HepG2 (cell line): Measurements from ENCODE around the gene NINL. TPM values are rescaled to one million over a fixed set of nuclear protein-coding genes. Genes with fewer than 3 reads are reported as not detected.

Source experiments
- ATF7 ChIP-seq, 2 experiments: fragments of 450-650 bp in 1 of 2; sonication (generic) in 1 of 2; formaldehyde crosslinking in 1 of 2; IDR thresholded peaks; 2 replicates each; pipeline versions ENCODE4 v1.4.0 to v1.6.1; 2016 to 2020; ENCODE audit warnings: antibody characterized with exemption in 1 of 2, mild to moderate bottlenecking in 1 of 2, missing genetic modification reagents in 1 of 2
- EZH2 ChIP-seq: conservative IDR thresholded peaks from 2 replicates; pipeline ENCODE4 v1.6.1; 2012; ENCODE audit warnings: mild to moderate bottlenecking, low read depth, low read length, moderate library complexity
- FUBP1 ChIP-seq: sonication (generic); formaldehyde crosslinking; IDR thresholded peaks from 2 replicates; pipeline ENCODE4 v1.5.1; 2020; ENCODE audit warnings: missing genetic modification reagents, mild to moderate bottlenecking, borderline replicate concordance
- HNRNPH1 ChIP-seq: fragments of 200-400 bp; formaldehyde crosslinking; optimal IDR thresholded peaks from 2 replicates; pipeline ENCODE3; 2017; ENCODE audit warnings: mild to moderate bottlenecking, low read depth, low read length
- MED1 ChIP-seq: sonication (generic); formaldehyde crosslinking; IDR thresholded peaks from 2 replicates; pipeline ENCODE4 v1.4.0; 2020; ENCODE audit warnings: missing genetic modification reagents
- PITX1 ChIP-seq: sonication (generic); formaldehyde crosslinking; IDR thresholded peaks from 2 replicates; pipeline ENCODE4 v1.5.1; 2020; ENCODE audit warnings: mild to moderate bottlenecking, missing genetic modification reagents
- RERE ChIP-seq: IDR thresholded peaks from 2 replicates; pipeline ENCODE4 v1.6.1; 2016; ENCODE audit warnings: low read depth, missing genetic modification reagents, missing compliant biosample characterization
- SNAI1 ChIP-seq: sonication (generic); formaldehyde crosslinking; IDR thresholded peaks from 2 replicates; pipeline ENCODE4 v1.5.0; 2020; ENCODE audit warnings: mild to moderate bottlenecking, missing genetic modification reagents, borderline replicate concordance
- SNAPC4 ChIP-seq: sonication (generic); formaldehyde crosslinking; IDR thresholded peaks from 2 replicates; pipeline ENCODE4 v1.4.0; 2020; ENCODE audit warnings: mild to moderate bottlenecking, missing genetic modification reagents
- SNAPC5 ChIP-seq: sonication (generic); formaldehyde crosslinking; IDR thresholded peaks from 2 replicates; pipeline ENCODE4 v1.8.1; 2023; ENCODE audit warnings: mild to moderate bottlenecking, missing genetic modification reagents, borderline replicate concordance
- ZNF317 ChIP-seq: sonication (generic); formaldehyde crosslinking; IDR thresholded peaks from 2 replicates; pipeline ENCODE4 v1.5.0; 2020; ENCODE audit warnings: mild to moderate bottlenecking, missing genetic modification reagents
- ZNF331 ChIP-seq: sonication (generic); formaldehyde crosslinking; IDR thresholded peaks from 2 replicates; pipeline ENCODE4 v1.4.0; 2020; ENCODE audit warnings: missing genetic modification reagents
- ZNF589 ChIP-seq: sonication (generic); formaldehyde crosslinking; conservative IDR thresholded peaks from 2 replicates; pipeline ENCODE4 v1.8.0; 2022; ENCODE audit warnings: mild to moderate bottlenecking, moderate library complexity, missing genetic modification reagents
- ZNF629 ChIP-seq: sonication (generic); formaldehyde crosslinking; conservative IDR thresholded peaks from 2 replicates; pipeline ENCODE4 v1.5.0; 2020; ENCODE audit warnings: missing genetic modification reagents
- ZNF782 ChIP-seq: sonication (generic); formaldehyde crosslinking; IDR thresholded peaks from 2 replicates; pipeline ENCODE4 v1.4.0; 2020; ENCODE audit warnings: missing genetic modification reagents, mild to moderate bottlenecking, borderline replicate concordance
- polyA plus RNA-seq, 8 experiments: library from polyadenylated mRNA; depleted of rRNA in 3 of 8; stranded (reverse) in 7 of 8; unstranded in 1 of 8; fragments of >200 nt; fragmentation: Illumina TruSeq in 4 of 8; extraction: Trizol in 4 of 8; gene quantifications; 2 replicates each; pipeline versions ENCODE4 v1.2.1 to v1.2.3, GENCODE V29; 2011 to 2016; ENCODE audit warnings: low read depth in 4 of 8, missing spikeins in 1 of 8, mixed read lengths in 1 of 8; ENCODE audit not compliant: insufficient read depth in 1 of 8
- total RNA-seq, 5 experiments: library from RNA; depleted of rRNA; stranded (reverse); fragments of >200 nt; fragmentation: Illumina TruSeq; extraction: Trizol; gene quantifications; 2 replicates each; pipeline ENCODE4 v1.2.3, GENCODE V29; 2016; ENCODE audit warnings: low read depth in 1 of 5

Gene NINL
- total and polyA plus RNA-seq, 2 of the 13 experiments (the other 11 are each of a cell fraction or from before 2014, with no cell fraction given), result 32.3 to 34.3 TPM

- TF ChIP-seq SNAPC4 (CRISPR knock-in tag), result peak; percentile 86
- TF ChIP-seq ZNF629 (CRISPR knock-in tag), result peak; percentile 79
- TF ChIP-seq SNAI1 (CRISPR knock-in tag), result peak; percentile 94; the same call in 1 of the 2 replicates
- TF ChIP-seq ZNF331 (CRISPR knock-in tag), result peak; percentile 93
- TF ChIP-seq ZNF317 (CRISPR knock-in tag), result peak; percentile 93
- no peak for TF ChIP-seq HNRNPH1
- TF ChIP-seq ZNF589 (CRISPR knock-in tag), result peak; percentile 99; the same call in 1 of the 2 replicates
- no peak for TF ChIP-seq ATF7 (IDR thresholded peaks at IDR 0.05)
- no peak for TF ChIP-seq ATF7 (CRISPR knock-in tag; IDR thresholded peaks at IDR 0.05)
- TF ChIP-seq SNAPC5 (CRISPR knock-in tag), result peak; percentile 98
- no peak for TF ChIP-seq EZH2
- peak; percentile 91 for TF ChIP-seq MED1
- no peak for TF ChIP-seq FUBP1 (CRISPR knock-in tag)
- peak; percentile 92 for TF ChIP-seq PITX1 (CRISPR knock-in tag)
- peak; percentile 84 for TF ChIP-seq RERE (CRISPR knock-in tag)
- peak; percentile 98 for TF ChIP-seq ZNF782 (CRISPR knock-in tag)
Observed at GRCh38 chr20:25407311-25408169, 177.8 kb downstream of the NINL start, which contains the start of gene GINS1 (continued).
